Measurements from ENCODE around the gene FBLN5.
A peak's percentile ranks its signal among the peaks of the same experiment; 100 is the strongest.
"Not testable (repeated sequence)": the region's sequence is repeated elsewhere in the genome, so short reads cannot be mapped to it uniquely, and the experiment has no call there.

Gene FBLN5

DNA sequence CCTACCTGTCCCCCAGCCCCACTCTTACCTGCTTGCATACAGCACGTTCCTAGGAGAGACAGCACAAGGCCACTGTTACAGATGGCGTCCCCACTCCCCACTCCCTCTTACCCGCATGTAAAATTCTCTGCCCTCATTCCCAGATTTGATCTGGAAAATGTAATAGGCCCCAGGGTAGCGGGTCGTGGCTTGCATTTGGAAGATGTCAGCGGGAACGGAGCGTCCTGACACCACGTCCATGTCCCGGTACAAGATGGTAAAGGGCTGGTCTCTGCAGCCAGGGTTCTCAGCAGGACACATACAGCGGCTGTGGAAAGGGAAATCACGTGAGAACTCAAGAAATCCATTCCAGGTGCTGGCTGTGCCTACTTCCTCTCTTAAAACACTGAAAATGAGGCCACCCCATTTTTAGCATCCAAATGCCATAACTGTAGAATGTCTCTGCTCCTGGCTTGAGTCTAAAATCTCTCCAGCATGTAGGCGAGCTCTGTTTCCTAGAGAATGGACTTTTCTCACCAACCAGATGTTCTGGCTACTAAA, 70.0 kb downstream of the FBLN5 start:
- no peaks in the 10 kb centered on the region for H3K27me3 ChIP-seq (ENCODE audit: control insufficient read depth in 5 of 5, insufficient read depth in 4 of 5, low read length in 5 of 5)
- no peaks in the 10 kb centered on the region for H3K9me3 ChIP-seq (ENCODE audit: control insufficient read depth in 5 of 5, low read length in 5 of 5)
- H3K27ac ChIP-seq (ENCODE audit: low read depth, low read length): no peak overlapping the region
- peaks cover 2 to 21% (median 17%) of the 10 kb centered on the region in 5 donors for H3K4me1 ChIP-seq (ENCODE audit: control insufficient read depth in 5 of 5, insufficient read depth in 5 of 5, low read length in 5 of 5)
- no peak overlapping the region for H3K4me3 ChIP-seq (ENCODE audit: low read depth in 1 of 5, low read length in 5 of 5)
- no peak overlapping the region for H3K9ac ChIP-seq (ENCODE audit: low read length in 5 of 5)
- peaks cover 0 to 48% (median 20%) of the 10 kb centered on the region in 5 donors for H3K36me3 ChIP-seq (ENCODE audit: control insufficient read depth in 5 of 5, insufficient read depth in 5 of 5, low read length in 5 of 5)

GRCh38 chr14:91876492-91876891, 71.0 kb downstream of the FBLN5 start:
- H3K27me3 ChIP-seq (ENCODE audit: control insufficient read depth in 5 of 5, insufficient read depth in 4 of 5, low read length in 5 of 5): no peaks in the 10 kb centered on the region
- H3K9me3 ChIP-seq (ENCODE audit: control insufficient read depth in 5 of 5, low read length in 5 of 5): no peaks in the 10 kb centered on the region
- peaks cover 0 to 48% (median 20%) of the 10 kb centered on the region in 5 donors for H3K36me3 ChIP-seq (ENCODE audit: control insufficient read depth in 5 of 5, insufficient read depth in 5 of 5, low read length in 5 of 5)
- no peak overlapping the region for H3K4me3 ChIP-seq (ENCODE audit: low read depth in 1 of 5, low read length in 5 of 5)
- H3K27ac ChIP-seq (ENCODE audit: low read depth, low read length): no peak overlapping the region
- peaks cover 4 to 25% (median 23%) of the 10 kb centered on the region in 5 donors for H3K4me1 ChIP-seq (ENCODE audit: control insufficient read depth in 5 of 5, insufficient read depth in 5 of 5, low read length in 5 of 5)
- H3K9ac ChIP-seq (ENCODE audit: low read length in 5 of 5): no peak overlapping the region

GRCh38 chr14:91875525-91876286, 71.8 kb downstream of the FBLN5 start:
- Histone ChIP-seq H3K27me3 (ENCODE audit: control insufficient read depth in 5 of 5, insufficient read depth in 4 of 5, low read length in 5 of 5) (no peaks in the 10 kb centered on the region), H3K4me1 (ENCODE audit: control insufficient read depth in 5 of 5, insufficient read depth in 5 of 5, low read length in 5 of 5) (peaks cover 4 to 25% (median 23%) of the 10 kb centered on the region in 5 donors), H3K36me3 (ENCODE audit: control insufficient read depth in 5 of 5, insufficient read depth in 5 of 5, low read length in 5 of 5) (peaks cover 0 to 43% (median 15%) of the 10 kb centered on the region in 5 donors), H3K9me3 (ENCODE audit: control insufficient read depth in 5 of 5, low read length in 5 of 5) (no peaks in the 10 kb centered on the region), H3K4me3 (ENCODE audit: low read depth in 1 of 5, low read length in 5 of 5) (no peak overlapping the region), H3K27ac (ENCODE audit: low read depth, low read length) (no peak overlapping the region), H3K9ac (ENCODE audit: low read length in 5 of 5) (no peak overlapping the region)

DNA sequence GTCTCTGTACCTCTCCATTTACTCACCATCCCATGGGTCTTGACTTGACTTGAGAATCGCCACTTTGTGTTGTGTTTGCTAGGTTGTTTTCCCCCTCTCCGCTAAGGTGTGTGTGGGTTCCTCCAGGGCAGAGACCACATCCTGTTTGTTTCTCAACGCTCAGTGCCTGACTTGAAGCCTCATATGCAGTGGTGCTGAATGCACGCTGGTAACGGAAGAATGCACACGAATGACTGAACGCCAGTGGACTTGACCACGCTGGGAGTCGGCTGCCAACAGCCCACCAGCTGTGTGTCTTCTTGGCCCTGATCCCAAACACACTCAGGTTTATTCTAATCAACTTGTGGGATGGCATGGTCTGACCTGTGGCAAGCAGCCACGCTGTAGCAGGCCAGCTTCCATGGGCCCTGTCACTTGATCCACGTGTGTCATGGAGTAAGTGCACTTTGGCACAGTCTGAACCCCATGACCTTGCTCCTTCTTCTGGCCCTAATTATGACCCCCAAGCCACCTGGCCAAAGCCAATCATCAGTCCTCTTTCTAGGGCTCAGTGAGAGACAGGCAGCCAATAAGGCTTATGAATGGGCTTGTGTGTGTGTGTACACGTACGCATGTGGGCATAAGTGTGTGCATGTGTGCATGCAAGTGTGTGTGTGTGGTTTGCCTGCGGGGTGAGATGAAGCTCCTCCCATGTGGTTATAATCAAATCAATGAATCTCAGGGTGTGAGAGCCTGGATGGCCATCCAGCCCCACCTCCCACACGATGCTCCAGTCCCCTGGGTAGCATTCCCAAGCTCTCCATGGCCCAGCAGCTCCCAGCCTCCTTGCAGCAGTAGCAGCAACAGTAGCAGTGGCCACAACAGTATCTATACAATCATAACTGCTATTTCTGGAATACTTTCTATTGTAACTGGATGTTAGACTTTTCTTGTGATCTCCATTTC, 73.8 kb downstream of the FBLN5 start:
- Histone ChIP-seq H3K4me3 (ENCODE audit: low read depth in 1 of 5, low read length in 5 of 5) (no peak overlapping the region), H3K9me3 (ENCODE audit: control insufficient read depth in 5 of 5, low read length in 5 of 5) (no peaks in the 10 kb centered on the region), H3K9ac (ENCODE audit: low read length in 5 of 5) (no peak overlapping the region), H3K27me3 (ENCODE audit: control insufficient read depth in 5 of 5, insufficient read depth in 4 of 5, low read length in 5 of 5) (no peaks in the 10 kb centered on the region), H3K36me3 (ENCODE audit: control insufficient read depth in 5 of 5, insufficient read depth in 5 of 5, low read length in 5 of 5) (peaks cover 0 to 39% (median 14%) of the 10 kb centered on the region in 5 donors), H3K4me1 (ENCODE audit: control insufficient read depth in 5 of 5, insufficient read depth in 5 of 5, low read length in 5 of 5) (peaks cover 4 to 25% (median 23%) of the 10 kb centered on the region in 5 donors), H3K27ac (ENCODE audit: low read depth, low read length) (no peak overlapping the region)

DNA sequence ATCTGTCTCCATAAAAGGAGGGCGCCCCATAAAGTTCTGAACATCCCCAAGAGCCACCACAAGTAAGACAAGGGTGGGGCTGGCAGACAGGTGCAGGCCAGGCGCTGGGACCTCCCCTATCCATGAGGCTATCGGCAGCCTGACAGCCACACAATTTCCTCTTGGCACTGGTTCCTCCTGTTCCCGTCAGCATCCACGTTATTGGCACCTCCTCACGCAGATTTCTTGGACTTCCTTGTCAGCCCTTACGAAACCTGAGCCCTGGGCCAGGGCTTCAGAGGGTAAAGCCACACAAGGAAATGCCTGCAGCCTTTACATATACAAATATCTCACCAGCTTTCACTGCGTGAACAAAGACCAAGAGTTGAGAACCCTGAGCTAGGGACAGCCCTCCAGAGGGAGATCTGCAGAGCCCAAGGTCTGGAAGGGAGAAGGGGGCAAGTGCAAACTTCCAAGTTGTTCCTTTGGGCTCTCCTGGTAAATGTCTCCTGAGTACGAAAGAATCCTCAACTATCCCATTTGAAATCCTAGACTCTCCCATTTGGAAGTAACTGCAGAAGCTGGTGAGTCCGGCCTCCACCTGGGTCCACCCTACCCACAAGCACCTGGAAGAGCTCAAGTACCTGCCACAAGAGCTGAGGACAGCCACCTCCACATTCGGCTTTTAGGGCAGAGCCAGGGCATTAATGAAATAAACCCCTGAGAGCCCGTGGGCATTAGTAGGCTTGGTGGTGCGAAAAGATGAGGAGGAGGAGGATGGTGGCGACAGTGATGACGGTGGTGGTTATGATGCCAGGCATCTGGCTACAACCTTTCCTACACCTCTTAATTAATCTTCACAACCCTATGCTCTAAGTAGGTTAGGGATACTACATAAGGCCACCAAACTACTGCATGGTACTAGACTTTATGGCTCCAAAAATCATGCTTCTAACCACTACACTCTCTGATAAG, 74.7 kb downstream of the FBLN5 start:
- peaks cover 4 to 25% (median 23%) of the 10 kb centered on the region in 5 donors for H3K4me1 ChIP-seq (ENCODE audit: control insufficient read depth in 5 of 5, insufficient read depth in 5 of 5, low read length in 5 of 5)
- peaks cover 0 to 46% (median 19%) of the 10 kb centered on the region in 5 donors for H3K36me3 ChIP-seq (ENCODE audit: control insufficient read depth in 5 of 5, insufficient read depth in 5 of 5, low read length in 5 of 5)
- H3K4me3 ChIP-seq (ENCODE audit: low read depth in 1 of 5, low read length in 5 of 5): no peak overlapping the region
- H3K9me3 ChIP-seq (ENCODE audit: control insufficient read depth in 5 of 5, low read length in 5 of 5): no peaks in the 10 kb centered on the region
- no peaks in the 10 kb centered on the region for H3K27me3 ChIP-seq (ENCODE audit: control insufficient read depth in 5 of 5, insufficient read depth in 4 of 5, low read length in 5 of 5)
- peak overlapping the region; percentile 58 for H3K27ac ChIP-seq (ENCODE audit: low read depth, low read length)
- H3K9ac ChIP-seq (ENCODE audit: low read length in 5 of 5): peak overlapping the region in 1 of 5 donors; percentile 48

DNA sequence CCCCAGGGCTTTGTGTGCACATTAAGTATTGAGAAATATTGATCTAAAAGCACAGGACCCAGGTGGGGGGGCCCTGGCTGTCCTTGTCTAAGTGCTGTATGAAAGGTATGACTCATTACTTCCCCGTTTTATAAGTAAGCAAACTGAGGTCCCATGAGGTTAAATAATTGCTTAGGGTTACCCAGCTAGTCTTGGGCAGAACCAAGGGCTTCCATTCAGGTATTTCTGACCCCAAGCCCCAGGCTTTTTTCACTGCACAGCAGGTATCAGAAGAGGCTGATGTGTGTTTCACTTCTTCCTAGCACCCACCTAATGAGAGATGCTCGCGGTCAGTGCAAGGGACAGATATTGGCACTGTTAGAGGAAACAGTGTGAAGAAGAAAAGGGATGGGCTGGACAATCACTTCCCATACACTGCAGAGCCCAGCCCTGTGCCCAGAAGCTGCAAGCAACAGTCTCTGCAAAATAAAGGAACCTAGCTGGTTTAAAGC, 75.4 kb downstream of the FBLN5 start:
- H3K9me3 ChIP-seq (ENCODE audit: control insufficient read depth in 5 of 5, low read length in 5 of 5): no peaks in the 10 kb centered on the region
- no peak overlapping the region for H3K4me3 ChIP-seq (ENCODE audit: low read depth in 1 of 5, low read length in 5 of 5)
- H3K36me3 ChIP-seq (ENCODE audit: control insufficient read depth in 5 of 5, insufficient read depth in 5 of 5, low read length in 5 of 5): peaks cover 0 to 44% (median 16%) of the 10 kb centered on the region in 5 donors
- no peaks in the 10 kb centered on the region for H3K27me3 ChIP-seq (ENCODE audit: control insufficient read depth in 5 of 5, insufficient read depth in 4 of 5, low read length in 5 of 5)
- H3K9ac ChIP-seq (ENCODE audit: low read length in 5 of 5): peak overlapping the region in 1 of 5 donors; percentile 48
- H3K27ac ChIP-seq (ENCODE audit: low read depth, low read length): peak overlapping the region; percentile 58
- H3K4me1 ChIP-seq (ENCODE audit: control insufficient read depth in 5 of 5, insufficient read depth in 5 of 5, low read length in 5 of 5): peaks cover 4 to 25% (median 23%) of the 10 kb centered on the region in 5 donors

- H3K36me3 ChIP-seq (ENCODE audit: control insufficient read depth in 5 of 5, insufficient read depth in 5 of 5, low read length in 5 of 5): peaks cover 0 to 38% (median 12%) of the 10 kb centered on the region in 5 donors
- peaks cover 4 to 25% (median 23%) of the 10 kb centered on the region in 5 donors for H3K4me1 ChIP-seq (ENCODE audit: control insufficient read depth in 5 of 5, insufficient read depth in 5 of 5, low read length in 5 of 5)
- H3K27ac ChIP-seq (ENCODE audit: low read depth, low read length); H3K4me3 ChIP-seq (ENCODE audit: low read depth in 1 of 5, low read length in 5 of 5); H3K9me3 ChIP-seq (ENCODE audit: control insufficient read depth in 5 of 5, low read length in 5 of 5); H3K9ac ChIP-seq (ENCODE audit: low read length in 5 of 5); H3K27me3 ChIP-seq (ENCODE audit: control insufficient read depth in 5 of 5, insufficient read depth in 4 of 5, low read length in 5 of 5): not testable (repeated sequence)
These were observed 76.1 kb downstream of the FBLN5 start for GRCh38 chr14:91871401-91871800.

DNA sequence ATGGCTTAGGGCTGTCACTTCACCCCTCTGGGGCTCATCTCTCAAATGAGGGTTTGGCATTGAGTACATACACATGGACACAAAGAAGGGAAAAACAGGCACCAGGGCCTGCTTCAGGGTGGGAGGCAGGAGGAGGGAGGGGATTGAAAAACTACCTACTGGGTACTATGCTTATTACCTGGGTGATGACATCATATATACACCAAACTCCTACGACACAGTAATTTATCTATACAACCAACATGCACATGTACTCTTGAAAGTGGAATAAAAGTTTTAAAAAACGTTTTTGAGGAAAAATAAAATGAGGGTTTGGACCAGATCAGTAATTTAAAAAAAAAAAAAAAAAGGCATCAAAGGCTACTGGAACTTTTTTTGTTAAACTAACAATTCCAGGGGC, 76.6 kb downstream of the FBLN5 start:
- H3K9me3 ChIP-seq (ENCODE audit: control insufficient read depth in 5 of 5, low read length in 5 of 5): no peaks in the 10 kb centered on the region
- peaks cover 4 to 25% (median 23%) of the 10 kb centered on the region in 5 donors for H3K4me1 ChIP-seq (ENCODE audit: control insufficient read depth in 5 of 5, insufficient read depth in 5 of 5, low read length in 5 of 5)
- no peak overlapping the region for H3K4me3 ChIP-seq (ENCODE audit: low read depth in 1 of 5, low read length in 5 of 5)
- H3K27me3 ChIP-seq (ENCODE audit: control insufficient read depth in 5 of 5, insufficient read depth in 4 of 5, low read length in 5 of 5): peaks cover 0 to 3% (median 0%) of the 10 kb centered on the region in 5 donors
- peaks cover 0 to 33% (median 12%) of the 10 kb centered on the region in 5 donors for H3K36me3 ChIP-seq (ENCODE audit: control insufficient read depth in 5 of 5, insufficient read depth in 5 of 5, low read length in 5 of 5)
- H3K9ac ChIP-seq (ENCODE audit: low read length in 5 of 5): no peak overlapping the region
- H3K27ac ChIP-seq (ENCODE audit: low read depth, low read length): no peak overlapping the region

GRCh38 chr14:91870001-91870400, 77.5 kb downstream of the FBLN5 start:
- Histone ChIP-seq H3K36me3 (ENCODE audit: control insufficient read depth in 5 of 5, insufficient read depth in 5 of 5, low read length in 5 of 5) (peaks cover 0 to 27% (median 12%) of the 10 kb centered on the region in 5 donors), H3K4me1 (ENCODE audit: control insufficient read depth in 5 of 5, insufficient read depth in 5 of 5, low read length in 5 of 5) (peaks cover 4 to 25% (median 23%) of the 10 kb centered on the region in 5 donors), H3K9ac (ENCODE audit: low read length in 5 of 5) (no peak overlapping the region), H3K27ac (ENCODE audit: low read depth, low read length) (no peak overlapping the region), H3K27me3 (ENCODE audit: control insufficient read depth in 5 of 5, insufficient read depth in 4 of 5, low read length in 5 of 5) (peaks cover 0 to 3% (median 0%) of the 10 kb centered on the region in 5 donors), H3K4me3 (ENCODE audit: low read depth in 1 of 5, low read length in 5 of 5) (no peak overlapping the region), H3K9me3 (ENCODE audit: control insufficient read depth in 5 of 5, low read length in 5 of 5) (no peaks in the 10 kb centered on the region)

All from subcutaneous abdominal adipose tissue (tissue), 5 donors.